ENCODE data around the gene D2HGDH. TPM values are rescaled to one million over a fixed set of nuclear protein-coding genes. Genes with fewer than 3 reads are reported as not detected.

The D2HGDH gene
- total and polyA plus RNA-seq, 9 of the 15 experiments (the other 6 are each of a cell fraction or from before 2014, with no cell fraction given): 0.39 to 30.8 (median 10.3) TPM

DNA sequence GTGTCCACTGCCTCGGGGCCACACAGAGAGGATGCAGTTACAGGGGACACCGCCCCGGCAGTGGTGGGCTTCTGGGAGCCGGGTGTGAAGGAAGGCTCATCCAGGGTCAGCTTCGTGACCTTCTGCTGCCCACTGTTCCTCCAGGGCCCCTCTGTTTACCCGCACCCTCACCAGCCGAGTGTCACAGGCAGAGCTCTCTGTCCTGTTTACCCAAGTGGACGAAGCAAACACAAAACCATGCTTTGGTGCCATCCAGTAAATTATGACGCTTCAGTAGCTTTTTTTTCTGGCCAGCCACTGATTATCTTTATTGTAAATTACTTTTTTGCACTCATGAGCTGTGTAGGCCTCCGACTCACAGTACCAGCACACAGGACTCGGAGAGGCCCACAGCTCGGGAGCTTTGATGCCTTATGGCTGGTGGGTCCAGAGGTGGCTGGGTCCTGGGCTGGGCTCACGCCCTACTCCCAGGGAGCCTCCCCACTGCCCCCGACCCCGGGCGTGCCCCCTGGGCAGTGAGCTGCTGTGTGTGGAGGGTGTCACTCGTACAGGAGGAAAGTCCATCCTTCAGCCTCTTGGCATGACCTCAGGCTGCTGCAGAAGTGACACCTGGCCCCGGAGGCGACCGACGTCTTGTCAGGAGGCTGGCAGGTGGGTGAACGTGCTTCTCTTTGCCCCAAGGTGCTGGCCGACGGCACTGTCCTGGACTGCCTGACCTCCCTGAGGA, 9.8 kb downstream of the D2HGDH start (continued):
- TF ChIP-seq, protein P1, sequence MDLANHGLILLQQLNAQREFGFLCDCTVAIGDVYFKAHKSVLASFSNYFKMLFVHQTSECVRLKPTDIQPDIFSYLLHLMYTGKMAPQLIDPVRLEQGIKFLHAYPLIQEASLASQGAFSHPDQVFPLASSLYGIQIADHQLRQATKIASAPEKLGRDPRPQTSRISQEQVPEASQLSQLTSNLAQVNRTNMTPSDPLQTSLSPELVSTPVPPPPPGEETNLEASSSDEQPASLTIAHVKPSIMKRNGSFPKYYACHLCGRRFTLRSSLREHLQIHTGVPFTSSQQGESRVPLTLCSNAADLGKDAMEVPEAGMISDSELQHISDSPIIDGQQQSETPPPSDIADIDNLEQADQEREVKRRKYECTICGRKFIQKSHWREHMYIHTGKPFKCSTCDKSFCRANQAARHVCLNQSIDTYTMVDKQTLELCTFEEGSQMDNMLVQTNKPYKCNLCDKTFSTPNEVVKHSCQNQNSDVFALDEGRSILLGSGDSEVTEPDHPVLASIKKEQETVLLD (IDR thresholded peaks at IDR 0.05): no peak
- no peak for TF ChIP-seq ZNF764 (CRISPR knock-in tag; IDR thresholded peaks at IDR 0.05; ENCODE audit: low read depth)

DNA sequence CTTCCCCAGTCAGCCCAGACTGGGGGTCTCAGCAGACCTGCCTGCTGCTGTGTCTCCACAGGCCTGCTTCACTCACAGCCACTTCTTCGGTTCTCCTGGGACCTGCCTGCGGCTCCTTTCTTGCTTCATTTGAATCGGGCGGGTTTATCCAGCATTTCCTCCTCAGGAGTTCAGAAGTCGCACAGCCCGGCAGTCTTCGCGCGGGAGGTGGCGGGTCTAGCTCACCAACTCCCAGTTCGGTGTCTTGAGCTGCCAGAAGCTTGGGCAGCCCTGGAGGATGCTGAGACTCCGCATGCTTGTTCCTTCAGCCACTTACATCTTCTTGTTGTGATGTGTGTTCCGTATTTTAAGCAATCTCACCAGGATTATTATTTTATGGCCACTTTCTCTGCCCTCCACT, 10.8 kb downstream of the D2HGDH start:
- intact Hi-C loops (cut with micrococcal nuclease): no loop called here
- Histone ChIP-seq H2AFZ (ENCODE audit: low read depth, low read length) (no peak overlapping the region), H3K27me3 (ENCODE audit: control insufficient read depth in 2 of 2, insufficient read depth in 2 of 2, low read length in 2 of 2) (no peaks in the 10 kb centered on the region), H4K20me1 (replicated peaks; ENCODE audit: control insufficient read depth, insufficient read depth, low read length) (no peaks in the 10 kb centered on the region), H3K36me3 (ENCODE audit: control insufficient read depth, insufficient read depth, low read length) (peaks cover 49% of the 10 kb centered on the region; the same call in 1 of the 3 replicates), H3K9me1 (ENCODE audit: control insufficient read depth, insufficient read depth, low read length) (no peaks in the 10 kb centered on the region), H3K27ac (ENCODE audit: extremely low read depth, low read depth, low read length) (no peak overlapping the region), H3K9me3 (replicated peaks; ENCODE audit: control insufficient read depth, insufficient read depth, low read depth, low read length) (peaks cover 2% of the 10 kb centered on the region; the same call in 1 of the 2 replicates), H3K9ac (ENCODE audit: insufficient read depth in 1 of 2, low read depth in 2 of 2, low read length in 2 of 2) (no peak overlapping the region), H3K4me2 (ENCODE audit: insufficient read depth, low read length) (no peak overlapping the region), H3K4me1 (replicated peaks in 1 of 2; ENCODE audit: control insufficient read depth in 2 of 2, insufficient read depth in 2 of 2, low read length in 2 of 2) (peaks cover 0 to 16% of the 10 kb centered on the region in 2 experiments; a peak in 1 of 5 replicates), H3K79me2 (ENCODE audit: control insufficient read depth, insufficient read depth, low read length) (no peaks in the 10 kb centered on the region), H3K4me3 (no peak overlapping the region)
- DNase-seq (ENCODE audit: extremely low read depth in 1 of 4, low spot score in 3 of 4) (no peak), FAIRE-seq (no peak), ATAC-seq (no peak)
- WGBS (ENCODE audit: insufficient coverage, low coverage, missing lambda C conversion rate): 90% methylated on average over 12 of the region's 13 CpGs
- in situ Hi-C loops (cut with MboI): loop anchor here (5.0 kb wide), 1 partner anchor 112 kb away; the partner anchor contains the start of gene PDCD1
- ChIA-PET POLR2A (no interaction called here), CTCF (ENCODE audit: low intra/inter-chr PET ratio) (no interaction called here)
- BruUV-seq (replicated peaks): no TSS peak
- TF ChIP-seq RBM14 (IDR thresholded peaks at IDR 0.05; ENCODE audit: borderline replicate concordance, insufficient read depth, low read depth, low read length) (no peak), THRAP3 (IDR thresholded peaks at IDR 0.05; ENCODE audit: borderline replicate concordance) (no peak), ZNF79 (CRISPR knock-in tag; IDR thresholded peaks at IDR 0.05; ENCODE audit: low read depth) (no peak), HMG20A (CRISPR knock-in tag; conservative IDR thresholded peaks at IDR 0.05) (no peak), FIP1L1 (IDR thresholded peaks at IDR 0.05; ENCODE audit: low read depth, low read length, poor library complexity, severe bottlenecking) (no peak)
